Activated B cell treated with CpG ODN at 0.5 μM for 24 hours (primary cell): Measurements from ENCODE around the gene SPON1. TPM values are rescaled to one million over a fixed set of nuclear protein-coding genes. Genes with fewer than 3 reads are reported as not detected.

Experiments used
- ATAC-seq: fragments of 200-7000 bp; cut with Tn5 transposase; one replicate; pipeline ENCODE4 v1.10.0; 2021; ENCODE audit warnings: low read depth, mild to moderate bottlenecking, moderate library complexity
- CTCF ChIA-PET: fragments of 350-600 bp; sonication (Branson Sonifier 250); formaldehyde crosslinking; loops from one replicate; lab custom pipeline; 2021; ENCODE audit warnings: antibody characterized with exemption; lab: Charles Lee
- POLR2A ChIA-PET: fragments of 350-600 bp; sonication (Branson Sonifier 250); formaldehyde crosslinking; loops from one replicate; lab custom pipeline; 2021; ENCODE audit warnings: antibody characterized with exemption; lab: Charles Lee
- DNase-seq: peaks from one replicate; pipeline ENCODE4 v3.0.0; 2022
- H3K27ac Mint-ChIP-seq: one replicate; pipeline ENCODE4 v1.8.0; 2020; ENCODE audit warnings: mixed read lengths
- H3K27me3 Mint-ChIP-seq: one replicate; pipeline ENCODE4 v1.8.0; 2021; ENCODE audit warnings: mixed read lengths
- H3K36me3 Mint-ChIP-seq: one replicate; pipeline ENCODE4 v1.8.0; 2021; ENCODE audit warnings: low read depth, mixed read lengths
- H3K4me1 Mint-ChIP-seq: one replicate; pipeline ENCODE4 v1.8.0; 2021; ENCODE audit warnings: mixed read lengths
- H3K4me3 Mint-ChIP-seq: one replicate; pipeline ENCODE4 v1.8.0; 2020; ENCODE audit warnings: mild to moderate bottlenecking, mixed read lengths
- H3K9me3 Mint-ChIP-seq: one replicate; pipeline ENCODE4 v1.8.0; 2020; ENCODE audit warnings: mixed read lengths
- CTCF ChIP-seq: fragments of 200-600 bp; IDR thresholded peaks from one replicate; pipeline ENCODE4 v1.8.0; 2022; ENCODE audit warnings: antibody characterized with exemption, mild to moderate bottlenecking
- intact Hi-C: fragments of 100-400 bp; cut with micrococcal nuclease; formaldehyde crosslinking; loops from one replicate; pipeline ENCODE4 v1.15.1; 2024
- total RNA-seq: library from RNA; stranded (reverse); gene quantifications from 2 replicates; pipeline ENCODE4 v1.2.3, GENCODE V29; 2022

Gene SPON1
- total RNA-seq, 1 donor from 2014 or later = not detected

GRCh38 chr11:13962198-13962561 is 343 bp upstream of the SPON1 start:
- Mint-ChIP-seq H3K27ac (no peak overlapping the region), H3K4me3 (peak overlapping the region; percentile 39), H3K9me3 (no peaks in the 10 kb centered on the region), H3K4me1 (peaks cover 14% of the 10 kb centered on the region), H3K36me3 (no peaks in the 10 kb centered on the region), H3K27me3 (peaks cover 55% of the 10 kb centered on the region)
- CTCF ChIA-PET = no interaction called here
- intact Hi-C loops = no loop called here
- ATAC-seq (no peak), DNase-seq (no peak)
- no peak for TF ChIP-seq CTCF
- POLR2A ChIA-PET = no interaction called here

- ATAC-seq (peak; percentile 69), DNase-seq (peak; percentile 19)
- H3K4me1 Mint-ChIP-seq = peaks cover 14% of the 10 kb centered on the region
- peak overlapping the region; percentile 62 for H3K4me3 Mint-ChIP-seq
- TF ChIP-seq CTCF = no peak
- no peaks in the 10 kb centered on the region for H3K36me3 Mint-ChIP-seq
- ChIA-PET CTCF (no interaction called here), POLR2A (interaction anchor here (1.0 kb wide), 1 partner anchor 500 kb away, joined by 3 read pairs; the partner anchor contains the start of gene BTBD10)
- intact Hi-C loops = no loop called here
- H3K27me3 Mint-ChIP-seq = peaks cover 55% of the 10 kb centered on the region
- H3K9me3 Mint-ChIP-seq = no peaks in the 10 kb centered on the region
- no peak overlapping the region for H3K27ac Mint-ChIP-seq
Observed at GRCh38 chr11:13963169-13963948, 836 bp downstream of the SPON1 start.

- DNase-seq = no peak
- Mint-ChIP-seq H3K4me1 (peaks cover 16% of the 10 kb centered on the region), H3K9me3 (no peaks in the 10 kb centered on the region), H3K27ac (no peak overlapping the region), H3K36me3 (no peaks in the 10 kb centered on the region), H3K4me3 (peak overlapping the region; percentile 62), H3K27me3 (peaks cover 54% of the 10 kb centered on the region)
- CTCF ChIA-PET = interaction anchor here (1.5 kb wide), 1 partner anchor 286 kb away, joined by 4 read pairs; no protein-coding TSS in a partner anchor
- no peak for TF ChIP-seq CTCF
- intact Hi-C loops = no loop called here
- POLR2A ChIA-PET = interaction anchor here (1.0 kb wide), 1 partner anchor 501 kb away, joined by 3 read pairs; the partner anchor contains the start of gene BTBD10
- ATAC-seq = no peak
Observed at GRCh38 chr11:13963949-13964770, 1.6 kb downstream of the SPON1 start.

GRCh38 chr11:13964771-13965074 is 2.2 kb downstream of the SPON1 start:
- H3K36me3 Mint-ChIP-seq = no peaks in the 10 kb centered on the region
- no peak overlapping the region for H3K27ac Mint-ChIP-seq
- ATAC-seq (no peak), DNase-seq (no peak)
- H3K27me3 Mint-ChIP-seq = peaks cover 50% of the 10 kb centered on the region
- intact Hi-C loops = no loop called here
- no peaks in the 10 kb centered on the region for H3K9me3 Mint-ChIP-seq
- TF ChIP-seq CTCF = no peak
- CTCF ChIA-PET = interaction anchor here (1.5 kb wide), 1 partner anchor 285 kb away, joined by 4 read pairs; no protein-coding TSS in a partner anchor
- H3K4me1 Mint-ChIP-seq = peaks cover 16% of the 10 kb centered on the region
- H3K4me3 Mint-ChIP-seq = no peak overlapping the region
- POLR2A ChIA-PET = no interaction called here

DNA sequence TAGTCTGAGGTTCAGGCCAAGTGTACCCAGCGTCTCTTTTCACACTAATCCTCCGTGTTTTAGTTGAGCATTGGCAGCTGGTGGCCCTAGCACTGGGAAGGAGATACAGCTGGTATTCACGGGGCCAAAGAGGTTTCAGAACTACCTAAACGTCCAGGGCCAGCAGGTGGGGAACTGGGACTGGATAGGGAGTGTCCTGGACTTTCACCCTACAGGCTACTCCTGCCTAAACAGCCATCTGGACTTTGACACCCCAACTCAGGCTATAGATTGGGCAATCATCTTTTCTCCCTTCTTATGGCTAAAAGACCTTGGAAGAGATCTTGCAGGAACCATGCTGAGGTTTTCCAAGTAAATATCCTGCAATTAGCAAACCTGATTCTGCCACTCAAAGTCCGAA is 2.8 kb downstream of the SPON1 start:
- ChIA-PET CTCF (interaction anchor here (1.5 kb wide), 1 partner anchor 285 kb away, joined by 4 read pairs; no protein-coding TSS in a partner anchor), POLR2A (no interaction called here)
- Mint-ChIP-seq H3K9me3 (no peaks in the 10 kb centered on the region), H3K27me3 (peaks cover 44% of the 10 kb centered on the region), H3K36me3 (no peaks in the 10 kb centered on the region), H3K4me1 (peaks cover 16% of the 10 kb centered on the region), H3K27ac (no peak overlapping the region), H3K4me3 (no peak overlapping the region)
- intact Hi-C loops = no loop called here
- no peak for DNase-seq
- TF ChIP-seq CTCF = no peak
- no peak for ATAC-seq
